GM21825 (cell line): ENCODE results near the gene C14orf132.
"Not testable (repeated sequence)": the region's sequence is repeated elsewhere in the genome, so short reads cannot be mapped to it uniquely, and the experiment has no call there.

Source experiments
- ATAC-seq: cut with Tn5 transposase; IDR thresholded peaks from one replicate; pipeline ENCODE4 v1.9.1; 2021; ENCODE audit warnings: mild to moderate bottlenecking, moderate library complexity; ENCODE audit not compliant: unreplicated experiment

The C14orf132 gene

DNA sequence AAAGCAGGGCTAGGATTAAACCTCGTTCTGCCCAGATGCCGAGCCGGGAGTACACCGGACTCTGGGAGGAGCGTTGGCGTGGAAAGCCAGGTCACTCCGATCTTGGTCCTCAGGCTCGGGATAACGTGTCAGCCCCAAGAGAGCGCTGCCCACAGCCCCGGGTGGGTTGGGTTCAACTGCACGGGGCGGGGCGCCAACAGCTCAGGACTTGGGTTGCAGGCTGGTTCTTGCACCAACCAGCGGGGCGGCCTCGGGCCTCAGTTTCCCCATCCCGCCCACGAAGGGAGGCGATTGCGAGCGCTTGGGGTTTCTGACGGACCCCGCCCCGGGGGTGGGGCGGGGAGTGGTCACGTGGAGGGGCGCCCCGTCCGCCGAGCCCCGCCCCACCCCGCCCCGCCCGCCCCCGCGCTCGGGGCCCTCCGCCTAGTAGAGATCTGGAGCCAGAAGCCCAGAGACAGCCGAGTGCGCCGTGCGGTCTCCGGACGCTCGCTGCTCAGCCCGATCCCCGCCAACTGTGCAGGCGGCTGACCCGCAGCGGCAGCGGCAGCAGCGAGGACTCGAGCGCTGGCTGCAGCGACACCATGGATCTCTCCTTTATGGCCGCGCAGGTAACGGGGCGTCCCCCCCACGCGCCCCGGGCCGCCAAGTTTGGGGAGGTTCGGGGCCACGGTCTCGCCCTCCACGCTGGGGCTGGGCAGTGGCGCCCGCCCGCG lies at the start of gene C14orf132:
TSS of gene C14orf132 (plus strand) at position 443 of the 713 bp plus-strand sequence. CDS start at position 582, 139 bp downstream.
- ATAC-seq: no peak

DNA sequence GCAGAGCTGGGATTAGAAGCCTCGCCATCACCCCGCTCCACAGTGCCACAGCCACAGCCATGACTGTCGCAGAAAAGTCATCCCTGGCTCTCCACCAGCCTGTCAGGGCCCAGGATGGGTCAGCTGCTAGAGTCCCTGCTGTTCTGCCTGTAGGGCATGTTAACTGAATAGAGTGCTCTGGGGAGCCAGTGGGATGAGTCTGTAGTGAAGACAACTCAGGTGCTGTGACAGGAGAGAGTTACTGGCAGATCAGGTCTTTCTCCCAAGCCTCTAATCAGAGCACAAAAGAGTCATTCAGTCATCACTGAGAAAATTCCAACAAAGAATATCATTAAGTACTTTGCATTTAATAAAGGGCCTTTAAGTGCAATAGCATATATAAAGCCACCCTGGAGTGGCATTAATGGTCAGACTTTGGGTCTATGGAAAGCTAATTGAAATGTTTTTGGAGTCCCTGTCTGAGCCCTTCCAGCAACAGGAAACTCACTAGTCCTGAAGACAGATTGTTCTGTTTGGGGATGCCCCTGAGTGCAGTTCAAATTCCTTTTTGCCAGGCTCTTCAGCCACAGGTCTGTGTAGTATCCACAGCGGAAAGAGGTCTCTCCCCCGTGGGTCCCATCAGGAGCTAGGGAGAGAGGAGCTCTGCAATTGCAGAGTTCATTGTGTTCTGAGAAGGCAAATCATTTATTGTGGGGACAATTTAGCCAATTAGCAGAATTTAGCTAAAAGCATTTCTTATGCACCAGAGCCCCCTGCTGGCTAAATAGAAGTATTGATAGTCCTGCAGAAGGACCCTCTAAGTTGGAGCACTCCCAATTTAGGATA lies 45.2 kb upstream of the C14orf132 start:
- ATAC-seq: no peak

DNA sequence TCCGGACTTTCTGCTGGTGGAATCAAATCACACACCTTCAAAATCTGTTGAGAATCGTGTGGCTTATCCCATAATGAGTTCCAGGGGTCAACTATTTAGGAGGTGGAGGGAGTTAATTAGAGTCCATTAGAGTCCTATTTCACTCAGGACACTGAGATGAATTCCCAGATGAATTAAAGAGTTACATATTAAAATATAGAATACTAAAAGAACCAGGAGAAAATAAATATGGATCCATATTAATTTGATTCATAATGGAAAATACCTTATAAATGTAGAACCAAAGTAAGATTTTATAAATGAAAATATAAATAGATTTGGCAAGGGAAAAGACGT lies 44.6 kb upstream of the C14orf132 start:
- ATAC-seq: no peak

DNA sequence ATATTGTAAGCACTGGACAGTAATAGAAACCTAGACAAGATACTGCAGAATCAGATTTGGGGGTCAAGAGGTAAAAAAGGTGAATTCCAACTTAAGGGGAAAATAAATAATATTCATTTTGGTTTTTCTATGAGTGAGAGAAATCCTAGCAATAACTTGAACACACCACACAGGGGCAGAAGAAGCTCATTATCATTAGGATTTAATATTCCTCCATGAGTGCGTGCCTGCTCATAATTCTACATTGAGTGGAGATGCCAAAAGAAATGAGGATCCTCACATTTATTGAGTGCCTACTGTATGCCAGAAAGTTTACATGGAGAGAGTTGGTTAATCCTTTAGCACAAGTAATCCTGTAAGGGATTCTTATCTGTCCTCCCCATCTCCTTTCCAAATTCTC lies 40.5 kb upstream of the C14orf132 start:
- ATAC-seq: no peak

DNA sequence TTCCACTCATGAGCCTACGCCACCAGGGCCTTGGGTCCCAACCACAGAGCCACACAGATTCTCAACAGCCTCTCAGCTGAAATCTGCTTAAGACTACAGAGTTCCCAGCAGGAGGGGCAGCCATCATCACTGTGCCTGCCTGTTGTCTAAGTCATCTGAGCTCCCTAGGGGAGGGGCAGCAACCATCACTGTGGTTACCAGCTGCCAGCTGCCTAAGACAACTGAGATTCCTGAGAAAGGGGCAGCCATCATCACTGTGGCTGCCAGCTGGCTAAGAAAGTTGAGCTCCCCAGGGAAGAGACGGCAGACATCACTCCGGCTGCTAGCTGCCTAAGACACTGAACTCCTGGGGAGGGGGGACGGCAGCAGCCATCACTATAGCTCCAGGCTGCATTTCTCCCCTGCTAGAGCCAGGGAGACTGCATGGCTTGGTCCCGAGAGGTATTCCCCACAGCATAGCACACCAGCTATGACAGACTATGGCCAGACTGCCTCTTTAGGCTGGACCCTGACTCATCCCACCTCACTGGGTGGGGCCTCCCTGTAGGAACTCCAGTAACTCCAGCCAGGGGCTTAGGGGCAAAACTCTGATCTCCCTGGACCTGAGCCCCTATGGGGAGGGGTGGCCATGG lies 37.2 kb upstream of the C14orf132 start:
- no peak for ATAC-seq

DNA sequence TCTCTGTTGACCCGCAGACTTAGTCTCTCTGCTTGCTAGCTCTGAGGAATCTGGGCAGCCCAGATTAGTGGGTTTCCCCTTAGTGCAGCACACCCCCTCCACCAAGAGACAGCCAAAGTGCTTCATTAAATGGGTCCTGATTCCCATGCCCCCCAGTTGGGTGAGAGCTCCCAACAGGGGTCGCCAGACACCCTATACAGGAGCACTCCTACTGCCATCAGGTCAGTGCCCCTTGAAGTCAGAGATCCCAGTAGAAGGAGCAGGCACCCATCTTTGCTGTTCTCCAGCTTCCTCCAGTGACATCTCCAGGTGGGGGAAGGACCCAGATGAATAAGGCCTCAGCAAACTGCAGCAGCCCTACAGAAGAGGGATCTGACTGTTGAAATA lies 36.7 kb upstream of the C14orf132 start:
- ATAC-seq: no peak

DNA sequence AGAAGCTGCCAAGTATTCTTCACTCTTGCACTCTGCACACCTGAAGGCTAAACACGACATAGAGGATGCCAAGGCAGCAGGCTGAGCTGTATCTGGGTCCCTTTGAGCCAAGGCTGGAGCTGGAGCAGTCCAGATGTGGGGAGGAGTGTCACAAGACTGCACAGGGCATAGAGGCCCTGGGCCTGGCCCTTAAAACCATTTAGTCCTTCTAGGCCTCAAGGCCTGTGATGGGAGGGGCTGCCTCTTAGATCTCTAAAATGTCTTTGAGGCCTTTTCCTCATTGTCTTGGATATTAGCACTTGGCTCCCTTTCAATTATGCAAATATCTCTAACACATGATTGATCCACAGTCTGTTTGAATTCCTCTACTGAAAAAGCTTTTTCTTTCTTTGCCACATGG lies 28.0 kb upstream of the C14orf132 start:
- ATAC-seq: no peak

DNA sequence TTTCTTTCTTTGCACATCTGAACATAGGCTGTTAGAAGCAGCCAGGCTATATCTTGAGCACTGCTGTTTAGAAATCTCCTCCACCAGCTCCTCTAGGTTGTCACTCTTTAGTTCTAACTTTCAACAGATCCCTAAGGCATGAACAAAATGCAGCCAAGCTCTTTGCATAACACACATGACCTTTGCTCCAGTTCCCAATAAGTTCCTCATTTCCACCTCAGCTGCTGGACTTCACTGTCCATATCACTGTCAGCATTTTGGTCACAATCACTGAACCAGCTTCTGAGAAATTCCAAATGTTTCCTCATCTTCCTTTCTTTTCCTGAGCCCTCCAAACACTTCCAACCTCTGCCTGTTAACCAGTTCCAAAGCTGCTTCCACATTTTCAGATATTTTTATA lies 27.6 kb upstream of the C14orf132 start:
- ATAC-seq: no peak

DNA sequence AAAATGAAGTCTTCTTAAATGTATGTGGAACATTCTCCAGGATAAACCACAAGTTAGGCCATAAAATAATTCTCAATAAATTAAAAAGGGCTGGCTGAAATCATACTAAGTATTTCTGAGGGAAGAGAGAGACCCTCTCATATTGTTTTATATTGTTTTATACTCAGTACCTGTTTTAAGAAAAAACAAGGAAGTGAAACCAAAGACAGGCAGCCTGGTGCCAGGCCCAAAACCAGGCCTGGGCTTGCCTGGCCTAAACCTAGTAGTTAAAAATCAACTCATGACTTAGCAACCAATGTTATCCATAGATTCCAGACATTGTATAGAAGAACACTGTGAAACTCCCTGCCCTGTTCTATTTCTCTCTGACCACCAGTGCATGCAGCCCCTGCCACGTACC lies 26.4 kb upstream of the C14orf132 start:
- not testable (repeated sequence) for ATAC-seq

DNA sequence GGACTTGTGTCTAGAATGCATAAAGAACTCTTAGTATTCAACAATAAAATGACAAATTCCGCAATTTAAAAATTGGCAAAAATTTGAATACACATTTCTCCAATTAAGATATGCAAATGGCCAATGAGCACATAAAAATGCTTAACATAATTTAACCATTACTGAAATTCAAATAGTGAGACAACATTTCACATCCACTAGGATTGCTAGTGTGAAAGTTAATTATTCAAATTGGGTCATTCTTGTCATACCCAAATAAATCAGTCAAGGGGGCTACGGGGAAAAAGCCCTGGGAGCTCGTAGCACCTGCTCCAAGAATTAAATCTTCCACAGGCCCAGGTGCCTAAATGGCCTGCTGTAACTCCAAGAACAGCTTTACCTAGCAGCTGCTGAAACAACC lies 25.0 kb upstream of the C14orf132 start:
- ATAC-seq: no peak

DNA sequence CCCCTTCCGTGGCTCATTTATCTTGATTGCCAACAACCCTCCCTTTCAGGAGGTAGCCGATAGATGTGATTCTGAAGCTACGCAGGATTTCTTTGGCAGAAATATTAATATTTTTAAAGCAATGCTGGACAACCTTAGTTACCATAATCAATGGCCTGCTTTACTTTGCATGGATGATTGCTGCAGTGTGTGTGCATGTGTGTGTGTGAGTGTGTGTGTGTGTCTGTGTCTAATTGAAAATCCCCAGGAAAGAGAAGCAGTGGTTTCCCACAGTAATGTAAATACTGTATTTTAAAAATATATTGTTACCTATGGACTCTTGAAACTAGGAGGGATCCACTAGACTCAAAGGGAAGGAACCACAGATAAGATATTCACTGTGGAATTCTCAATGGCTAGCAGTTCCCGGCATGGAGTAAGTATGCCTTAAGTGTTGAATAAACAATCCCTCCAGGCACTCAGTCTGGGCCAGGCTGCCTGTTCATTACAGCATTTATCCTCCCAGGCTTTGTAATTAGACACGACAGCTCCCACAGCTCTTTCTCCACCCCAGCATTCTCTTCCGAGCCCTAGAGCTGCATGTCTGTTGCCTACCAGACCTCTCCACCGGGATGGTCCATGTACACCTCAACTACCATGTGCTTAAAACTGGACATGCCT lies 22.5 kb upstream of the C14orf132 start:
- no peak for ATAC-seq

DNA sequence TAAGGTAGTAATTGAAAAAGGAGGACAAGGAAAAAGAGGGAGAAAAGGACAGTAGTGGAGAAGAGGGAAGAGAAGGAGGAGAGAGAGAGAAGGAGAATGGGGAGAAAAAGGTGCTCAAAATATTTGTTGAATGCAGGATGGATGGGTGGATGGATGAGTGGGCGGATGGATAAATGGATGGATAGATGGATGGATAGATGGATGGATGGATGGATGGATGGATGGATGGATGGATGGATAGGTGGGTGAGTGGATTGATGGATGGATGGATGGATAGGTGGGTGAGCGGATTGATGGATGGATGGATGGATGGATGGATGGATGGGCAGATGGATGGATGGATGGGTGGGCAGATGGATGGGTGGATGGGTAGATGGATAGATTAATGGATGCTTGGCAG lies 21.3 kb upstream of the C14orf132 start:
- no peak for ATAC-seq

DNA sequence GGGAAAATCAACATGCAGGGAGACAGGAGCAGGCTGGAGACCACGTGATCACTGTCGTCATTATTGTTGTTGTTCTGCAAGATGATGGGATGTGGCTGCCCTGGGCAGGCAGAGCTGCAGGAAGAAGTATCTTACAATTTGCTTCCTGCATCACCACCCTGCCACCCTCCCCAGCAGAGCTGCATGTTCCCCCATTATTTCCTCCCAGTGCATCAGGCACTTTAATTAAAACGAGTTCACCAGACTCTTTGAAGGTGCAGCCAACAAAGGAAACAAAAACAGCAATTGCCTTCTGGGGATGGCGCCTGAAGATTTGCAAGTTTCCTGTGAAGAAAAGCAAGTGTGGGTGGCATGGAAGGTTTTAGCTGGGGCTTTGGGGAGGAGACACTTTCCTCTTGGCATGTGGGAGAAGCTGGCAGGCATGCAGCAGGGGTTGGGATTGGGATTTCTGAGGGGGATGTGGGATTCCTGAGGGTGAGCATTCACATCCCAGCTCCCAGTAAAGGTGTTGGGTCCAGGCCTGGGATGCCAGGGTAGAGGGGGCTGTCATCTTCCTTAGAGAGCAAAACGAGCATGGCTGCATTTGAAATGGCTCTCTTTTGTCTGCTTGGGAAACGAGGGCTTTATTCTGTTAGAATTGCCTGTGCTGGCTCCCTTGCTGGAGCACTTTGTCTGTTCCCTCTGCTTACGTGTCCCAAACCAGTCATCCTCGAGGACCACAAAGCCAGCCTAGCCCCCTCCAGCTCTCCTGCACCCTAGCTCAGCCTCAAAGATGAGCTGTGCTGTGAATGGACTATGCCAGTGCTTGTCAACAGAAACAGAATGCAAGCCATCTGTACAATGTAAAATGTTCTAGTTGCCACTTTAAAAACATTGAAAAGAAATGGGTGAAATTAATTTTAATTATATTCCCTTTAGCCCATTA lies 11.5 kb upstream of the C14orf132 start:
- ATAC-seq: no peak

DNA sequence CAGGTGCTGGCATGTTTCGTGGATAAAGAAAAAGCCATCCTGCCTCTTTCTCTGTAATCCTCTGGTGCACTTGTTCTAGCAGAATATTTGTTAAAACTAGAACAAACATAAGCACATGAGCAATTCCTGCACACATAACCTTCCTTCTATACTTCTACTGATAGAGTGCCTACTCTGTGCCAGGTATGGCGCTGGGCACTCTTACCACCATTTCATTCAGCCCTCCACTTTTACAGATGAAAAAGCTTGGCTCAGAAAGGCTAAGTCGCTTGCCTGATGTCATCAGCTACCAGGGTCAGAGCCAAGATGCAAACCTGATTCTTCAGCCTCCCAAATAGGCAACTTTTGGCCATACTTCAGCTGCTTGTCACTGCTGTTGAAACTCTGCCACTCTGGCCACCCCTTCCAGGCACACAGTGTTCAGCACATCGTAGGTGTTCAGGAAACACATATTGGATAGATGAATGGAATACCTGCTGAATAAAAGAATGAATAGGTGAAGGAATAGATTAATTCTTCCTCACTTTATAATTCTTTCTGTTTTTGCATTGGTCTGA lies 10.0 kb upstream of the C14orf132 start:
- no peak for ATAC-seq

DNA sequence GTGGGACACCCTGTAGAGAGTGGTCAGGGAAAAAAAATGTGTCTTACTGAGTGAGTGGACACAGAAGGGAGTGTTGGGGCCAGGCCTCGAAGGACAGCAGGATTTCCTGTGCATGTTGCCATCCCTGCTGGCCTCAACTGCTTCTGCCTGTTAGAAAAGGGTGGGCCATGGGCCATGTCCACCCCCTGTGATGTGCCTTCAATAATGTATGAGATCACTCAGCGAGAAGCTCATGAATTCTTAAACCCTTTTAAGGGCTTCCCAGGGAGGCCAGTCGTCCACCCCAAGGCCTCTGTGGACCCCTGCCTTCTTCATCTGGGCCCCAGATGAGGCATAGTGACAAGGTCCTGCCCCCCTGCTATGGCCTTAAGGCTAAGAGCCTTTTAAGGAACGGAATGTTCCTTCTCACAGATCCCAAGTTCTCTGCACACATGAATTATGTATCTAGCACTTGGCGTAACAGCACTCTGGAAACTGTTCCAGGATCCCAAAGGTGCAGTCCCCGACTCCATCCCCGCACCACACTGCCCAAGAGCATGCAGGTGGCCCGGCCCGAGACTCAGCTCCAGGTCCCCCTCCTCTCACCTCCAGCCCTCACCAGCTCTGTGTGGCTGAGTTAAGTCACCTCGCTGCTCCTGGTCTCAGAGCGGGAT lies 8.9 kb upstream of the C14orf132 start:
- ATAC-seq: no peak

DNA sequence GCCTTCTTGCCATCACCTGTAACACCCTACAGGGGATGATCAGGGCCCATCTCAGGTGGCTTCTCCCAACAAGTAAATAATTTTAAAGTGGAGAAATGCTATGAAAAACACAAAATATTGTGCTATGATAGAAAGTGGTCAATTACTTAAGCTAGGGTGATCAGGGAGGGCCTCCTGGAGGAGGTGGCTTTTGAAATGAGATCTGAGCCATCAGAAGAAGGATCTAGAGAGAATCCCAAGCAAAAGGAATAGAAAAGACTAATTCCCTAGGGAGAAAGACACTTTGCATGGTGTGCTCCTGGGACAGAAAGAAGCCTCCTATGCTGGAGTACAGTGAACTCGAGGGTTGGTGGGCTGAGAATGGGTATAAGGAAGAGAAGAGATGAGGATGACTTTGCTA lies 7.5 kb upstream of the C14orf132 start:
- no peak for ATAC-seq

DNA sequence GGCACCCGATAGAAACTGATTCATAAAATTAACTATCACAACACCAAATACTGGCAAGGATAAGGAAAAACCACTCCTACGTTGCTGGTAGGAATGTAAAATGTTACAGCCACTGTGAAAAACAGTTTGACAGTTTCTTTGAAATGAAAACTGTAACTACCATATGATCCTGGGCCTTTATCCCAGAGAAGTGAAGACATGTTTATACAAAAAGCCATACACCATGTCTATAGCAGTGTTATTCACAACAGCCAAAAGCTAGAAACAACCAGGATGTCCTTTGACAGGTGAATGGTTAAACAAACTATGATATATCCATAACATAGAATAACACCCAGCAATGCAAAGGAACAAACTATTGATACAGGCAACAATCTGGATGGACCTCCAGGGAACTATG lies 3.7 kb upstream of the C14orf132 start:
- ATAC-seq: no peak

DNA sequence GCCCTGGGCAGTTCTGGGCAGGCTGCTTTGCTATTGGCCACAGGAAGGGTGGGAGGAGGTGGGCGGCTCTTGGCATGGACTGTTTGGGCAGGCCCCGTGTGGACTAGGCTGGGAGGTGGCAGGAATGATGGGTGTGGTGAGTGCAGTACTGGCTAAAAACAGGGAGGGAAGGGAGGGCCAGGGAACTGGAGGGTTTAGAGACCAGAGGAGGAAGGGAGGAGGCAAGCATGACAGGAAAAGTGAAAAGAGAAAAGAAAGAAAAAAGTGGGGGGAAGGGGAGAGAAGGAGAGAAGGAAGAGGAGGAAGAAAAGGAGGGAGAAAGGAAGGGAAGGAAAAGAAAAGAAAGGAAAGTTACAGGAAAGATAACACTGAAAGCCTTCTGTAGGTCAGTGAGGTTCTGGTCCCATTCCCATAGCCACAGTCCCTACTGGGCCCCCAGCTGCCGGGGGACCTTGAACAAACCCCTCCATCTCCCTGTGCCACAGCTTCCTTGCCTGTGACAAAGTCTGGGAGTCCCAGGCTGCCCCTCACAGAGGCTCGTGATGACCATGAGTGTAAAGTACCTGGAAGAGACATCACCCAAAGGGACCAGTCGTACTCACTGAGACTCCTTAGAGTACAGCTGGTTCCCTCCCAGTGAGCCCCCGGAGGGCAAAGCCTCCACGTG lies 1.1 kb upstream of the C14orf132 start:
- ATAC-seq: no peak

DNA sequence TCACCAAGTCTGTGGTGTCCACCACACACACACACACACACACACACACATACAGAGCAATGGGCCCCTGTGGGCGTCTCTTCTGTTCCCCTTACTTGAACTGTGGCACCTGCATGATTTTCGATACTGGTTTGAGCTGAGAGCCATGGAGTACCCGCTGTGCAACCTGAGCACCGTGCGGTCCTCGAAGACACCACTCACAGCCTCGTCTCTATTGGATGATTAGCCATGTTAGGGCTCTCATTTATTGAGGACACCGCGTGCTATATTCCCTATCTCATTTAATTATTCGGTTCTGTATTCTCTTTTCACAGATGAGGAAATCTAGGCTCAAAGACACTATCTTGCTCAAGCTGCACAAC lies 623 bp upstream of the C14orf132 start:
- ATAC-seq: no peak
